ENCODE results near the gene GNPNAT1. TPM values are rescaled to one million over a fixed set of nuclear protein-coding genes. Genes with fewer than 3 reads are reported as not detected.
A peak's percentile ranks its signal among the peaks of the same experiment; 100 is the strongest.

Gene GNPNAT1
- total RNA-seq, 1 donor from 2014 or later: 11.6 TPM

DNA sequence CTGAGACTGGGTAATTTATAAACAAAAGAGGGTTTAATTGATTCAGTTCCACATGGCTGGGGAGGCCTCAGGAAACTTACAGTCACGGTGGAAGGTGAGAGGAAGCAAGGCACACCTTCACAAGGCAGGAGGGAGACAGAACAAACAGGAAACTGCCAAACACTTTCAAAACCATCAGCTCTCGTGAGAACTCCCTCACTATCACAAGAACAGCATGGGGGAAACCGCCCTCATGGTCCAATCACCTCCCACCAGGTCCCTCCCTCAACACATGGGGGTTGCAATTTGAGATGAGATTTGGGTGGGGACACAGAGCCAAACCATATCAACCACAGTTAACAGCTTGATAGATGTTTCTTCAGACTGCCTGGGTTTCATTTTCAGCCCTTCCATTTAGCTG, 6.2 kb upstream of the GNPNAT1 start:
- intact Hi-C loops (cut with DNase I): no loop called here

DNA sequence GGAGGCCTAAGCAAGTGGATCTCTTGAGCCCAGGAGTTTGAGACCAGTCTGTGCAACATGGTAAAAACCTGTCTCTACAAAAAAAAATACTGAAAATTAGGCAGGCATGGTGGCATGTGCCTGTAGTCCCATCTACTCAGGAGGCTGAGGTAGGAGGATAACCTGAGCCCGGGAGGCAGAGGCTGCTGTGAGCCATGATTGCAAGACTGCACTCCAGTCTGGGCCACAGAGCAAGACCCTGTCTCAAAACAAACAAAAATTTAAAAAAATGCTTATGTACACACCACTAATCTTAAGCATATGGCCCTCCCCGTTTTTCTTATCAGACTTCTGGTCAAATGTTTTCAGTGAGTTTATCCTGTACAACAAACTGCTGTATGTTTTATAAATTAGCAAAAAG, 1.7 kb upstream of the GNPNAT1 start:
- H3K9me3 ChIP-seq: no peaks in the 10 kb centered on the region
- no peak overlapping the region for H3K4me3 ChIP-seq
- ATAC-seq (no peak), DNase-seq (no peak)
- TF ChIP-seq, protein P1, sequence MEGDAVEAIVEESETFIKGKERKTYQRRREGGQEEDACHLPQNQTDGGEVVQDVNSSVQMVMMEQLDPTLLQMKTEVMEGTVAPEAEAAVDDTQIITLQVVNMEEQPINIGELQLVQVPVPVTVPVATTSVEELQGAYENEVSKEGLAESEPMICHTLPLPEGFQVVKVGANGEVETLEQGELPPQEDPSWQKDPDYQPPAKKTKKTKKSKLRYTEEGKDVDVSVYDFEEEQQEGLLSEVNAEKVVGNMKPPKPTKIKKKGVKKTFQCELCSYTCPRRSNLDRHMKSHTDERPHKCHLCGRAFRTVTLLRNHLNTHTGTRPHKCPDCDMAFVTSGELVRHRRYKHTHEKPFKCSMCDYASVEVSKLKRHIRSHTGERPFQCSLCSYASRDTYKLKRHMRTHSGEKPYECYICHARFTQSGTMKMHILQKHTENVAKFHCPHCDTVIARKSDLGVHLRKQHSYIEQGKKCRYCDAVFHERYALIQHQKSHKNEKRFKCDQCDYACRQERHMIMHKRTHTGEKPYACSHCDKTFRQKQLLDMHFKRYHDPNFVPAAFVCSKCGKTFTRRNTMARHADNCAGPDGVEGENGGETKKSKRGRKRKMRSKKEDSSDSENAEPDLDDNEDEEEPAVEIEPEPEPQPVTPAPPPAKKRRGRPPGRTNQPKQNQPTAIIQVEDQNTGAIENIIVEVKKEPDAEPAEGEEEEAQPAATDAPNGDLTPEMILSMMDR (IDR thresholded peaks at IDR 0.05): no peak
- H3K27ac ChIP-seq: no peak overlapping the region
- peaks cover 12% of the 10 kb centered on the region for H3K4me1 ChIP-seq
- no peaks in the 10 kb centered on the region for H3K36me3 ChIP-seq
- intact Hi-C loops (cut with DNase I): no loop called here
- H3K27me3 ChIP-seq: no peaks in the 10 kb centered on the region

More for the DNA sequence above, 6.2 kb upstream of the GNPNAT1 start:
- no peaks in the 10 kb centered on the region for H3K9me3 ChIP-seq
- H3K27me3 ChIP-seq: no peaks in the 10 kb centered on the region
- no peaks in the 10 kb centered on the region for H3K36me3 ChIP-seq
- TF ChIP-seq, protein P1 (IDR thresholded peaks at IDR 0.05): no peak
- ATAC-seq (no peak), DNase-seq (no peak)
- H3K4me1 ChIP-seq: no peaks in the 10 kb centered on the region
- no peak overlapping the region for H3K4me3 ChIP-seq
- H3K27ac ChIP-seq: no peak overlapping the region

DNA sequence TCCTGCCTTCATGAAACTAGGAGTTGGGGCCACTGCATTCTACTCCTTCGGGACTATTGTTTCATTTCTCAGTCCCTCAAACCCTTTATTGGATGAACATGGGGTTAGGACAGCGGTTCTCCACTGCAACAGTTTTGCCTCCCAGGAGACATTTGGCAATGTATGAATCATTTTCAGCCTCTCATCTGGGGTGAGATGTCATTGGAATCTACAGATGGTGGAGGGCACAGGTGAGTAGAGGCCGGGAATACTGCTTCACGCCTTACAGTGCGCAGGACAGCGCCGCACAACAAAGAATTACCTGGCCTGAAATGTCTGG, 649 bp upstream of the GNPNAT1 start:
- Histone ChIP-seq H3K27ac (peak overlapping the region; percentile 91), H3K9me3 (no peaks in the 10 kb centered on the region), H3K36me3 (no peaks in the 10 kb centered on the region), H3K4me1 (peaks cover 12% of the 10 kb centered on the region), H3K27me3 (no peaks in the 10 kb centered on the region), H3K4me3 (peak overlapping the region; percentile 69)
- ATAC-seq: no peak
- intact Hi-C loops (cut with DNase I): no loop called here
- DNase-seq: no peak
- TF ChIP-seq, protein P1 (IDR thresholded peaks at IDR 0.05): no peak

DNA sequence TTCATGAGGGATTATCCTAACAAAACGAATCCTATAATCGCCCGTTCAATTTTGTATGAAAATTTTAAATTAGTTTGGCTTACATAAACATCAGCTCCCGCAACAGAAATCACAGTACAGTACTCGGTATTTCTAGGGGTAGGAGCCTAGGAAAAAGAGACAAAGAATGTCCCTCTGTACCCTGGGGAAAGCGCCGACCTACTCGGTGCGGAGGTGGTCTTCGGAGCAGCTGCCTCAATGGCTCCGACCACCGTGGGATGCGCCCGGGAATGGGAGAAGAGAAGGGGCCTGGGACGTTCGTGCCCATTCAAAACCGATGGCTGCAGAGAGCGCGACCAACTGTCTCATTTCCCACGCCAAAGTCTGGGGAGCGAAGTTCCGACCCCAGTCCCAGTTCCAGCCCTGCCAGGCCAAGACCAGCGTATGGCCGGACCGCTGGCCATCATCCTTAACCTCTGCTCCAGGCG, 618 bp downstream of the GNPNAT1 start:
- DNase-seq: no peak
- ATAC-seq: no peak
- Histone ChIP-seq H3K36me3 (no peaks in the 10 kb centered on the region), H3K27ac (peak overlapping the region; percentile 91), H3K27me3 (no peaks in the 10 kb centered on the region), H3K9me3 (no peaks in the 10 kb centered on the region), H3K4me3 (peak overlapping the region; percentile 69), H3K4me1 (peaks cover 12% of the 10 kb centered on the region)
- TF ChIP-seq, protein P1 (IDR thresholded peaks at IDR 0.05): no peak
- intact Hi-C loops (cut with DNase I): no loop called here

DNA sequence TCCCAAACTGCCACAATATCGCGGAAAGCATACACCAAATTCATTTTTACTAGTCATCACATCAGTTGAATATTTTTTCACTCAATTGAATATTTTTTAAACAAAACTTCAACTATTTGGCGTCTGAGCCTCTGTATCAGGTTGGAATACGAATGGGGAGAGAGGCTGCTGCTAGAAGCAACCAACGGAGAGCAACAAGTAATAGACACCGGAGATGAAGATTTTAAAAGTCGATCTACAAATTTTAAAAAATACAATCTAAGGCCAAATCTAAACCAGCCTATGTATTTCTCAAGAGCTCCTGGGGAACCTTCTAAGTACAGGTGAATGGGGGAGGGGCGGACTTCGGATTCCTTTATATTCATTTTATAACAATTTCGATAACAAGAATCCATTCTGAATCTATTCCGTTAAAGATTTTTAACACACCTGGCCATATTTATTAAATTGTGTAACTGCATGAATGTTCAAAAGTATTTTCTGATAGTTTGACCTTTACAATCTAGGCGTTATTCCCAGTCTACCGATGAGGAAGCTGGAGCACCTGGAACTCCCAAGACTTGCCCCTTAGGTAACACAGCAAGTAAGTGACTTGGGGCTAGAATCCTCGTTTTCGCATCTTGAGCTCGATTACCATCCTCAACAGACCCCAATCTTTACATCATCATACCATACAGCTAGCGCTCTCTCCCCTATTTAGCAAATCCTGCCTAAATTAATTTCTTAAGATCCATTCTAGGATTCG, 1.2 kb downstream of the GNPNAT1 start:
- Histone ChIP-seq H3K27ac (no peak overlapping the region), H3K4me3 (peak overlapping the region; percentile 69), H3K9me3 (no peaks in the 10 kb centered on the region), H3K4me1 (peaks cover 12% of the 10 kb centered on the region), H3K36me3 (no peaks in the 10 kb centered on the region), H3K27me3 (no peaks in the 10 kb centered on the region)
- intact Hi-C loops (cut with DNase I): no loop called here
- DNase-seq: no peak
- no peak for ATAC-seq
- TF ChIP-seq, protein P1 (IDR thresholded peaks at IDR 0.05): no peak

Data from upper lobe of right lung (tissue), 1 donor.